ENCODE measurements around the gene CXCL17.
A peak's percentile ranks its signal among the peaks of the same experiment; 100 is the strongest.
"Not testable (repeated sequence)": the region's sequence is repeated elsewhere in the genome, so short reads cannot be mapped to it uniquely, and the experiment has no call there.

CXCL17 gene

DNA sequence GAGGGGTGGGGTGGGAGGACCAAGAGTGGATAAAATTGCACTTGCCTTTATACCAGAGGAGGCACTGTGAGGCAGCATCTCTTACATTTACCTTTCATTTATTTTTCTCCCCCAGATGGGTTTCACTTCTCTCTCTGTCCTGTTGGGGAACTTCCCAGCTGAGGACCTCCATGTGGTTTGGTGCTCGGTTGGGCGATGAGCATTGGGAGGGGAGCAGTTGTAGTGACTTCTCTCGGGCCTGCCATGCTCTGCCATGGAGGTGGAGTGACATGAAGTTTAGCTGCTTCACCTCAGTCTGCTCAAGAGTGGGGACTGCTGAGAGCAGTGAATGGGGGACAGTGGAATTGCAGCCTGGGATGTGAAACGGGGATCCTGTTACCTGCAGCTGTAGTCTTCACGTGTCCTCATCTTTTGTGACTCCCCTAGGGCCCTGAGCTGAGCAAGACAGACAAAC is 23.1 kb upstream of the CXCL17 start:
- DNase-seq, result no peak

DNA sequence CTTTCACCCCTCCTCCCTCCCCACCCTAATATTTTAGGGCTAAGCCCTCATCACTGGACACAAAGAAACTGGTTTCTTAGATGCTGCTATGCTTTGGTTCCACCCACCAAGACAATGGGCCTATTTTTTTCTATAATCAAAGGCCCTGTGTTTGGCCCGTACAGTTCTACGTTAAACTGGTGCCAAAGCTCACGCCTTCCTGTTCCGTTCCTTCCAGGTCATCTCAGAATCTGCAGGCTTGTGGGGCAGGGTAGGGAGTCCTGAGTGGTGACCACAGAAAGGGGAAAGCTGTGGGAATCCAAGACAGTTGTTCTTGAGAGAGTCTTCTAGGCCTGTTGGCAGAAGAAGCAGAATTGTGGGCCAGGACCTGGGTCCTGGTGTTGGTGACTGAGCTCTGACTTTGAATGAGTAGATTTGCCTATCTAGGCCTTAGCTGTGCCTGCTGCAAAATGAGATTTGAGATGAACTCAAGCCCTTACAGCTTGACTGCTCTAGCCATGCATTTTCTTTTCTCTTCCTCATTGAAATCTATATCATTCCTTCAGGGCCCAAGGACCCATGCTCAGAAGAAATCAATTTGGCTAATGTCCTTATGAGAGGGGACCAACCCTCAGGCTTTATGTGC is 19.1 kb upstream of the CXCL17 start:
- no peak for DNase-seq

DNA sequence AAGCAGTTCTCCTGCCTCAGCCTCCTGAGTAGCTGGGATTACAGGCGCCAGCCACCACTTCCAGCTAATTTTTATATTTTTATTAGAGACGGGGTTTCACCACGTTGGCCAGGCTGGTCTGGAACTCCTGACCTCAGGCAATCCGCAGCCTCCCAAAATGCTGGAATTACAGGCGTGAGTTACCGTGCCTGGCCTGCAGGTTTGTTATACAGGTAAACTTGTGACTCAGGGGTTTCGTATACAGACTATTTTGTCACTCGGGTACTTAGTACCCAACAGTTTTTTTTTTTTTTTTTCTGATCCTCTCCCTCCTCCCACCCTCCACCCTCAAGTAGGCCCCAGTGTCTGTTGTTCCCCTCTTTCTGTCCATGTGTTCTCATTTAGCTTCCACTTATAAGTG is 18.5 kb upstream of the CXCL17 start:
- DNase-seq, result not testable (repeated sequence)

DNA sequence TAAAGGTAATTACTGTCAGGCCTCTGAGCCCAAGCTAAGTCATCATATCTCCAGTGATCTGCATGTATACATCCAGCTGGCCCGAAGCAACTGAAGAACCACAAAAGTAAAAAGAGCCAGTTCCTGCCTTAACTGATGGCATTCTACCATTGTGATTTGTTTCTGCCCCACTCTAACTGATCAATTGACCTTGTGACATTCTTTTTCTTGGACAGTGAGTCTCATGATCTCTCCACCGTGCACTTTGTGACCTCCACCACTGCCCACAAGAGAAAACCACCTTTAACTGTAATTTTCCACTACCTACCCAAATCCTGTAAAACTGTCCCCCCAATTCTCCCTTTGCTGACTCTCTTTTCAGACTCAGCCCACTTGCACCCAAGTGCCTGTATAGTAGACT is 17.2 kb upstream of the CXCL17 start:
- no peak for DNase-seq

DNA sequence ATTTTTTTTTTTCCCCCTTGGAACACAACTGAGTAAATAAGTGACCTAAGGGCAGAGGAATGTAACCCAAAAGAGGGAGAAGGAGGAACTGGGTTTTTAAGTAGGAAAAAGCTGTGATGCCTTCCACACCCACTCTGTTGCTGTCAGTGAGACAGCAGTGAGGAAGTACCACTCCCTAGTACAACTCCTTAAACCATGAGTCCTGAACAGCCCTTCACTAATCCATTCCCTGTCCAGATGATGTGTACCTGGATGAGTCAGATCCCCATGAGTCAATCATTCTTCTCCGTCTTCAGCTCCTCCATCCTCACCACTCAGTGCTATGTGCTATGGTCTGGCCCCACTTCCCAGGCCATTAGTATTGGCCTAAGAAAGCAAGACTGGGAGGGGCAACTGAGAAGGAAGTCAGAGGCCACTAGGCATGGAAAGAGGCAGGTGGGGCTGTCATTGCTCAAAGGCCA is 12.9 kb upstream of the CXCL17 start:
- no peak for DNase-seq

DNA sequence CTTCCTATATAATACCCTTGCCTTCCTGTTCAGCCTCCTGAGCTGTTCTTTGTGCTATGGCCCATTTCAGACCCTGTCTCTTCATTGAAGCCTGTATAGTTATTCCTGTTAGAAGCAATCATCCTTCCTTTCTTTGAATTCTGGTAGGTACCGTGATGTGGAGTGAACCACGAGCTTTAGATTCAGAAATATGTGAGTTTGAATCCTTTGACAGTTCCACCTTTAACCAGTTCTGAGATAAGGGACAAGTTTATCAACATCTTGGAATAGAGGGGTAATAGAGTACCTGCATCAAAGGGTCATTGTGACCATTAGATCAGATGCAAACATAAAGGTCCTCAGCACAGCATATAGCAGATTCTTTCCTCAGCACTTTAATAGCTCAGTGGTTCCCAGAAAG is 12.3 kb upstream of the CXCL17 start:
- no peak for DNase-seq

DNA sequence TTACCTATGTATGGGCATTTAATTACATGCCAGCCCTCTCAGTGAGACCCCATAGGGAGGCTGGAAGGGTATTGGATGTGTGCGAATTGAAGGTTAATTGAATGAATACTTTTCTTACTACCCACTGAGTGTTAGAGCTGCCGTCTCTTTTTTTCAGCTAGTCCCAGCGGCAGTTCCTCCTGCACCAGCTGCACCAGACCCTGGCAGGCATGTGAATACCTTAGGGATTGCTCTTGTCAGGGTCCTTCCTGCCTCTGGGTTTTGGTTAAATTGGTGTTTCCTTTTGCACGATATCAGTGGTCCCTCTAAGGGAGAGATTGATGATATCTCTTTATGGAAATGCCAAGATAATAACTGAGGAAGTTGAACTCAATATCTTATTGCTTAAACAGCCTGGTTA is 9.8 kb upstream of the CXCL17 start:
- no peak for DNase-seq

DNA sequence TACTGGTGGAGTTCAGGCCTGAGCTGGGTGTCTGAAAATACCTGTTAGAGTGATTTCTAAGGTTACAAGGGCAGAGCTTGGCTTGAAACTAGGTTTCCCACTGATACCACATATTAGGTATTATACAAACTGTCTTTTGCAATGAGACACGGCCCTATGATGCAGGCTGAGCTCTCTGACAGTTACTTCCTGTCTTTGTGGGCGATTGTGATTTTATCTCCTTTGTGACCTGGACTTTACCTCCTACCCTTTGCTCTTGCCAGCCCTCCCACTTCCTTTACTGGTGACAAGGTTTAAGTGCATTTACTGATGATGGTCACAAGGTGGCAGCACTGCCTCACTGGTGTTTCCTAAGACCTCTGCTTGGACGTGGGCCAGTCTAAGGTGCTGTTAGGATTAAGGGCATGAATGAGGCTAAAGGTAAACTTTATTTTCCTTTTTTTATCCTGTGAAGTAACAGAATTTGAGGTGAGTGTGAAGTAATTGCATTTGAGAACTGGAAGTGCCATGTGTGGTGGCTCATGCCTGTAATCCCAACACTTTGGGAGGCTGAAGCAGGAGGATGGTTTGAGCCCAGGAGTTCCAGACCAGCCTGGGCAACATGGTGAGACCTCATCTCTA is 7.7 kb upstream of the CXCL17 start:
- DNase-seq, result peak; percentile 88

DNA sequence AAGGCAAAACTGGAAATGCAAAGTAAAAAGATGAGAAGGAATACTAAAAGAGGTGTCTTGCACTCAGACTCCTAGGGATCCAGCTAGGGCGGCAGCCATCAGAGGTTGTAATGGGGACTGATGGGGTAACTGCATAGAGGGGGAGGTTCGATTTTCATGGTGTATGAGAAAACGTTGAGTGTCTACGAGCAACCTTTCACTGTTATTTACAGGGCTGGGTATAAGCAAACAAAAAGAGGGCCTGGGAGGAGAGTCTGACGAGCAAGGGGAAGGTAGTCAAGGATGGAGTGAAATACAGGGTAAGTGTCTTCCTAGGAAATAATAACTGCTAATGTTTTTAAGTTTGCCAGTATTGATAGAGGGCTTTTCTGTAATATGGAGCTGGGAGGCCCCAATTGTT is 5.6 kb upstream of the CXCL17 start:
- DNase-seq, result not testable (repeated sequence)

DNA sequence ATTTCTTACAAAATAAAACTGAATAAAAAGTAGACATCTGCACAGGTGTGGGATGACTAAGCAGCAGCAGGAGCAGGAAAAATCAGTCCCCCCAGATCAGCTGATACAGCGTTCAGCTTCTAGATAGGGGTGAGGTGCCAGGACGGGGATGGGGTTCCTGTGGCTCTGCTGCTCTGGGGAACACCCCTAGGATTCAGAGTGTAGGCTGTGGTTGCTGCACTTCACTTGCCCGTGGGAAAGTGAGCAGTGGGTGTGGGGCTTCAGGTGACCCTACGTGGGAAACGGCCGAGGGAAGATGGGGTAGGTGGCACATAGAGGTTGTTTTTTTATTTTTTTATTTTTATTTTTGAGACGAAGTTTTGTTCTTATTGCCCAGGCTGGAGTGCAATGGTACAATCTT is 3.2 kb upstream of the CXCL17 start:
- DNase-seq, result no peak

DNA sequence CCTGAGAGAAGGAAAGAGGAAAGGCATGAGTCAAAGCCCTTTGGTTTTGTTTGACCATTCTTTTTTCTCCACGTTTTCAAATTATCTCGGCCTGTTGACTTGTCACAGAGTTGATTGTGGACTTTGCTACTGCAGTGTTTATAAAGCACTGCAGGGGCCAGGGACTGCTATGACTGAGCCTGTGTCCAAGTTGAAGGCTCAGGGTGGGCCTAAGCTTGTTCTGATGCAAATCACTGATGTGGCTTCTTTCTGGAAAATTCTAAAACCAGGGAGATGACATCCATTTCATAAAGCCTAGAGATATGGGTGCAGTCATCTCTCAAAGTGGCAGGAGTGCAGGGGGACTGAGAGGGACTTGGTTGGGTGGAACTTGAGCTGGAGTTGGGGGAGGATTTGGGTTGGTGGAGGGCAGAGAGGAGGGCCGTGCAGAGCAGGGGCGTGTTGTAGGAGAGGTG is 1.2 kb upstream of the CXCL17 start:
- no peak for DNase-seq

DNA sequence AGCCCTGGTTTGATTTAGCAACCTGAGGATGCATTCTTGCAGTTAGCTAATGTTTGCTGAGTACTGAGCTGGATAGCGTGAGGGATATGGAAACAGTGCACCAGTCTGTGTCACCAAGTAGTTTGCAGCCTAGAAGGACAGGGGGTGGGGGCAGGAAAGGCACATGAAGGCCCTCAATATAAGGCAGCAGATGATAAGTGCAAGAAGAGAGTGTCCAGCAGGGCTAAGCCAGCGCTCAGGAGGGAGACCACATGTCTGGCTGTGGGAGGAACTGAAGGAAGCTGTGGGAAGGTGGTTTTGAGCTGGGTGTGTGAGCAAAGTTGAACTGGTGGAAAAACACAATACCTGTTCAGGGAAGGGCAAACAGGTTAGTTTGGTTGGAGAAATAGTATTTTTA is 1.7 kb downstream of the CXCL17 start:
- DNase-seq, result peak; percentile 20

DNA sequence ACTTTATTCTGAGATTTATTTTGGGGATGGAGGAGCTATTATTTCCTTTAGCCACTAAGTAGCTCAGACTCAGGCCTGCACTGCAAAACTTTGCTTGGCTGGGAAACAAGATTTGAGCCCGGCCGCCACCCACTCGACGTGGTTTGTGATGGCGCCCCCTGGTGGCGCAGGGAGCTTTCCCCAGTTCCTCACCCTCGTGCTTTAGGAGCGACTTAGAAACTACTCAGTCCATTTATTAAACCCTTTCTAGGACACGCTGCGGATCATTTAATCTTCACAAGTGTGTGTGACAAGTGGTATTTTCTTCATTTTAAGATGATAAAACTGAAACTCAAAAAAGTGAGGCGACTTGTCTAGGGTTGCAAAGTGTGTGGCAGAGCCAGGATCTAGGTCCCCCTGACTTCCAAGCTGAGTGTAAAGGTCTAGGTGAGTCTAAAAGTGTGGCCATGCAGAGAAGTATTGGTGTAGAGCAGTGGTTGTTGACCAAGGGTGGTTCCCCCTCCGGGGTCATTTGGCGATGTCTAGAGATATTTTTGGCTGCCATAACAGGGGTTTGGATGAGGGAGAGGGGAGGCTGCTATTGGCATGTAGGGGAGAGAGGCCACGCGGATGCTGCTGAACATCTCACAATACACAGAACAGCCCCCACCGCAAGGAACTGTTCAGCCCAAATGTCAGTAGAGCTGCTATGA is 2.2 kb downstream of the CXCL17 start:
- peak; percentile 88 for DNase-seq

DNA sequence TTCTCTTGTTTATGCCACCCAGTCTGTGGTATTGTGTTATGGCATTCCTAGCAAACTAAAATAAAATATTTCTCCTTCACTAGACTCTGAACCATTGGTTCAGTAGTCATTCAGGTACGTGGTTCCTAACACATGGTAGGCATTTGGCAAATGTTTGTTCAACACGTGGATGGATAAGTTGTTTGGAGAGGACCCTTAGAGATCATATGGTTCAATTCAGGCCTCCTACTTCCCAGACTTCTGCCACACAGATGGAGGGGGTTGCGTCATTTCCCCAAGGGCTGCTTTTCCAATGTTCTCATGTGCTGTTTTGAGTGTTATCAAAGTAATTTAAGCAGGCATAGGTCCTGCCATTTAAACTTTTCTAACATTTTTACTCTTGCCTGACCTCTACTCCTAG is 6.7 kb downstream of the CXCL17 start:
- DNase-seq, result no peak

DNA sequence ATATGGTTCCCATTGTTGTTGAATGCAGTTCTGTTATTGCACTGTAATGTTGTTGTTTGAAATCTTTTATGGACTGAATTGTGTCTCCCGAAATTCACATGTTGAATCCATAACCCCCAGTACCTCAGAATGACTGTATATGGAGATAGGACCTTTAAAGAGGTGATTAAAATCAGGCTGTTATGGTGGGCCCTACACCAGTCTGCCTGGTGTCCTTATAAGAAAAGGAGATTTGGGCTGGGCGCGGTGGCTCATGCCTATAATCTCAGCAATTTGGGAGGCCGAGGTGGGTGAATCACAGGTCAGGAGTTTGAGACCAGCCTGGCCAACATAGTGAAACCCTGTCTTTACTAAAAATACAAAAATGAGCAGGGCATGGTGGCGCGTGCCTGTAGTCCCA is 7.4 kb downstream of the CXCL17 start:
- no peak for DNase-seq

DNA sequence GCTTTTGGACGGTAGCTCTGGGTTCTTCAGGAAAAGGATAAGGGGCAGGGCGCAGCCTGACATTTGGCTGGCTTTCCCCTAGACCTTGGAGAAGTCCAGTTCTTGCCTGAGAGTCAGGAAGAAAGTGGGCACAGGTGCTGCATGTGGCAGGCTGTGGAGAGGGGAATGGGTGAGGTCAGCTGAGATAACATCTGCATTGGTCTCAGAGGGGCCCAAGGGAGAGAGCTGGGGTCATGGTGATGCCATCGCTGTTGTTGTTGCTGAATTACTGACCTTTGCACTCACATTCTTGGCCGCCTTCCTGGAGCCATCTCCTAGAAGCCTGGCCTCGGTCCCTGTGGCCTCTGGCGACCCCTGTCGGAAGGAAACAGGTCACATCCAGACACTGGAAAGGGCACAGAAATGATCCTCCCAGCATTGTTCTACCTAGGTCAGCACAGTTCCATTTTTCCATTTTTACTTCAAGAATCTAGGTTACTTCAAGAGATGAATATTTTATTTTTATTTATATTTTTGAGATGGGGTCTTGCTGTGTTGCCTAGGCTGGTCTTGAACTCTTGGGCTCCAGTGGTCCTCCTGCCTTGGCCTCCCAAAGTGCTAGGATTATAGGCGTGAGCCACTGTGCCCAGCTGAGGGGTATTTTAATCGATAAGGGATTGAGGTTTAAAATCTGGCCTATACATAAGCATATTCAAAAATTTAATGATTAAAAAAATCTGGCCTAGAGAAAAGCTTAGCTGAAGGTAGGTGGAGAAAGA is 9.1 kb downstream of the CXCL17 start:
- peak; percentile 81 for DNase-seq

DNA sequence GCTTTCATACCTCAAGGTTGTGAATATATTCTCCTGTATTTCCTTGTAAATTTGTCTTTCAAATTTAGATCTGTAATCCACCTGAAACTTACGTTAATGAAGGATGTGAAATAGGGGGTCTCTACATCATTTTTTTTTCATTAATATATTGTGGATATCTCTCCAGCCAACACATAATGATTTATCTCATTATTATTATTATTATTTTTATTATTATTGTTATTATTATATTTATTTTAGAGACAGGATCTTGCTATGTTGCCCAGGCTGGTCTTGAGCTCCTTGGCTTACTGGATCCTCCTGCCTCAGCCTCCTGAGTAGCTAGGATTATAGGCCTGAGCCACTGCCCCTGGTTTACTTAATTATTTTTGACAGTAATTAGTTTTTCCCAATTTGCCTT is 11.3 kb downstream of the CXCL17 start:
- DNase-seq, result no peak

DNA sequence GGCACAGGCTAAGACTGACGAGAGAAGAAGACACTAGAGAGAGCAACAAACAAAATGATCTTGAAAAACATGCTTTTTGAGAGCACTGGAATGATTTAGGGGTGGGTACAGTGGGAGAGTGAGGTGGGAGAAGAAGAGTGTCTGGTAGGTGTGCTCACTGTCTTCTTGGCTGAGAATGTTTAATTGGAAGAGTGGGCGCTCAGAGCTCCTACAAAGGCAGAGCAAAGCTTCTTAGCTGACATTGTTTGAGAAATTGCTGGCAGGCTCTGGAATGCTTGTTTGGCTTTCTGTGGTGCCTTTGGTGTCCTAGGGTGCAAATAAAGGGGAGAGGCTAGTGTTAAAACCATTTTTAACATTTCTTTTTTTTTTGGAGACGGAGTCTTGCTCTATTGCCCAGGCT is 14.1 kb downstream of the CXCL17 start:
- DNase-seq, result no peak

DNA sequence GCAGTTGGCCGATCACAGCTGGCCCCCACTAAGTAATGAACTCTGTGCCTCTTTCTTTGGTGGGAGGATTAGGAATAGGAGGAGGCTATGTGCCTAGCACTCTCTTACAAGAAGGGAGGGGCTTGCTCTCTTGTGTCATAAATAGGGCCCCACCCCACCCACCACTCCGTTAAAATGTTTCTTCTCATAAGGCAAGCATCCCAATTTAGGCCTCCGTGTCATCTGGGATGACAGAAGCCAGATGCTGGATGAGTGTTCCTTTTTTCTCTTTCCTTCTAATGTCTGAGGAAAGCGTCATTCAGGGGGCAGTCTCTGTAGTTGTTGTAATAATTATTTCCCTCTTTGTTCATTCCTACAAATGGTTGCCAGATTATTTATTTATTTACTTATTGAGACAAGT is 15.4 kb downstream of the CXCL17 start, which contains the start of gene LIPE:
Gene LIPE (minus strand): TSS at position 76 of the 400 bp plus-strand sequence. CDS start 239 bp downstream, outside the sequence.
- no peak for DNase-seq

DNA sequence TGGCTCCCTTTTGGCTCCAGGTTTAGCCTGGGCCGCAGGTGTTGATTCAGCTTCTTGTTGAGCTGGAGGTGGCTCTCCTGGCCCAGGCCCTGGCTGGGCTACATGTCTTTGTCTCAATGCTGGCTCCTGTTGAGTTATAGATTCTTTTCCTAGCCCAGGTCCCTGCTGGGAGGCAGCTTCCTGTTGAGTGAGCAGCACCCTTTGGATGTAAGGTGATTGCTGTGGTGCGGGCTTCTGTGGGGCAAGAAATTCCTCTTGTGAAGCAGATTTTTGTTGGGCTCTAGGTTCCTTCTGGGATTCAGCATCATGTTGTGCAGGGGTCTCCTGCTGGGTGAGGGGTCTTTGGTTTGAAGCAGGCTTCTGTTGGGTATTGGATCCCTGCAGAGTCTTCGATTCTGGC is 16.1 kb downstream of the CXCL17 start:
- no peak for DNase-seq

DNA sequence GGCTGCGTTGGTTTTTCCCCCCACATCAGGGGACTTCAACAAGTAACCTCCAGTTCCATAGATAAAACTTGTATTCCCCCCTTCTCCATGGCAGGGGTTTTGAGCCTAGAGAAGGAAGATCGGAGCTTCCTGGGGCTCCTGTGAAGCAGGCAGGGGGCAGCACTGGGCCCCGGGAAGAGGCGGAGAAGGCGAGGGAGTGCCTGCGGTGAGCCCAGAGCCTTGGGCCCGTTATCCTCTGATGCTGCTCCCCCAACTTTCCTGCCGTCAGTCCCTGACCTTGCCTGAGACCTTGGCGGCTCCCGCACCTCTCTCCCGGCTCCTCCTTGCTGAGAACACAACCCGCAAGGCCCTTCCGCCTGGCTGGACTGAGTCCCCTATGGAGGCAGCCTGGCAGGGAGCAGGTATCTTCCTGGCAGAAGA is 18.0 kb downstream of the CXCL17 start:
- DNase-seq, result no peak

DNA sequence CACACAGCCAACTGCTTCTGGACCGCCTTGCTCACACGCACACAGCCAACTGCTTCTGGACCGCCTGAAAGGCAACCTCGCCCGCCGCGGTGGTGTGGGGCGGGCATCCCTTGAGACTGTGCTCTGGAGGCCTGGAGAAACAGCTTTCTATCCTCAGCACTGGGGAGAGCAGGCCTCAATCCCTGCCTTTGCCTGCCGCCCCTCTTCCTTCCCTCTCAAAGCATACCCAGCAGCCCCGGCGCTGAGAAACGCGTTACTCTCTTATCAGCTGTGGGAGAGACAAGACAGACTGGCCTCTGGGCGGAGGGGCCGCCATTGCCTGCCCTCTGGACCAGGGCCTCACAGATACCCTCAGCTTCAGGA is 18.4 kb downstream of the CXCL17 start:
- no peak for DNase-seq

All from CD4-positive, alpha-beta T cell treated with Interleukin-6 for 4 hours (primary cell).